H9 (cell line): Measurements from ENCODE around the gene RCSD1. TPM values are rescaled to one million over a fixed set of nuclear protein-coding genes. Genes with fewer than 3 reads are reported as not detected.
"Not testable (repeated sequence)": the region's sequence is repeated elsewhere in the genome, so short reads cannot be mapped to it uniquely, and the experiment has no call there.

Experiments
- DNase-seq: peaks from one replicate; pipeline ENCODE4 v3.0.0-alpha.2; 2017
- H2AFZ ChIP-seq: one replicate; pipeline ENCODE4 v1.6.1; 2013; ENCODE audit warnings: mild to moderate bottlenecking, low read length, control low read depth, moderate library complexity
- H2AK5ac ChIP-seq: 2 replicates; pipeline ENCODE4 v1.6.1; 2013; ENCODE audit warnings: low read length, control low read depth, mixed read lengths; ENCODE audit not compliant: insufficient read length
- H2BK120ac ChIP-seq: one replicate; pipeline ENCODE4 v1.6.1; 2013; ENCODE audit warnings: low read depth, mild to moderate bottlenecking, low read length, control low read depth, inconsistent platforms; ENCODE audit not compliant: poor library complexity, severe bottlenecking
- H2BK12ac ChIP-seq: 2 replicates; pipeline ENCODE4 v1.6.1; 2013; ENCODE audit warnings: low read length, control low read depth, mixed read lengths, low read depth; ENCODE audit not compliant: insufficient read length
- H2BK15ac ChIP-seq: 2 replicates; pipeline ENCODE4 v1.6.1; 2013; ENCODE audit warnings: low read depth, low read length, control low read depth
- H2BK20ac ChIP-seq: one replicate; pipeline ENCODE4 v1.6.1; 2013; ENCODE audit warnings: low read depth, mild to moderate bottlenecking, low read length, control low read depth, inconsistent platforms; ENCODE audit not compliant: poor library complexity, severe bottlenecking
- H2BK5ac ChIP-seq: 2 replicates; pipeline ENCODE4 v1.6.1; 2013; ENCODE audit warnings: low read length, control low read depth, mixed read lengths; ENCODE audit not compliant: insufficient read length
- H3K14ac ChIP-seq: 2 replicates; pipeline ENCODE4 v1.6.1; 2013; ENCODE audit warnings: low read length, control low read depth; ENCODE audit not compliant: insufficient read depth
- H3K18ac ChIP-seq: 2 replicates; pipeline ENCODE4 v1.6.1; 2013; ENCODE audit warnings: low read depth, mild to moderate bottlenecking, mixed read lengths, low read length, control low read depth; ENCODE audit not compliant: insufficient read length
- H3K23ac ChIP-seq: 2 replicates; pipeline ENCODE4 v1.6.1; 2013; ENCODE audit warnings: low read length, control low read depth, mixed read lengths, low read depth; ENCODE audit not compliant: insufficient read length
- H3K23me2 ChIP-seq: 2 replicates; pipeline ENCODE4 v1.6.1; 2013; ENCODE audit warnings: low read depth, mild to moderate bottlenecking, mixed read lengths, low read length, control low read depth; ENCODE audit not compliant: insufficient read length, poor library complexity, severe bottlenecking
- H3K27ac ChIP-seq: 2 replicates; pipeline ENCODE4 v1.5.1; 2013; ENCODE audit warnings: low read length, control low read depth, mixed read lengths, low read depth; ENCODE audit not compliant: insufficient read length
- H3K27me3 ChIP-seq: 2 replicates; pipeline ENCODE4 v1.6.1; 2013; ENCODE audit warnings: low read length, control low read depth, inconsistent platforms; ENCODE audit not compliant: insufficient read depth
- H3K4ac ChIP-seq: 2 replicates; pipeline ENCODE4 v1.6.1; 2013; ENCODE audit warnings: low read depth, mild to moderate bottlenecking, control low read depth, inconsistent platforms, low read length, moderate library complexity
- H3K4me1 ChIP-seq: 2 replicates; pipeline ENCODE4 v1.6.1; 2013; ENCODE audit warnings: low read length, control low read depth, inconsistent platforms; ENCODE audit not compliant: insufficient read depth
- H3K4me2 ChIP-seq: 2 replicates; pipeline ENCODE4 v1.6.1; 2013; ENCODE audit warnings: low read length, control low read depth, mixed read lengths; ENCODE audit not compliant: insufficient read length, insufficient read depth
- H3K56ac ChIP-seq: 2 replicates; pipeline ENCODE4 v1.6.1; 2013; ENCODE audit warnings: low read depth, mild to moderate bottlenecking, mixed read lengths, low read length, control low read depth; ENCODE audit not compliant: insufficient read length
- H3K79me1 ChIP-seq: 2 replicates; pipeline ENCODE4 v1.6.1; 2013; ENCODE audit warnings: low read depth, mild to moderate bottlenecking, moderate library complexity, low read length, control low read depth, inconsistent platforms; ENCODE audit not compliant: insufficient read depth, poor library complexity, severe bottlenecking
- H3K79me2 ChIP-seq: 2 replicates; pipeline ENCODE4 v1.6.1; 2013; ENCODE audit warnings: low read length, control low read depth, inconsistent platforms; ENCODE audit not compliant: insufficient read depth
- H3K9ac ChIP-seq: 2 replicates; pipeline ENCODE4 v1.6.1; 2013; ENCODE audit warnings: low read length, control low read depth, mixed read lengths; ENCODE audit not compliant: insufficient read length; ENCODE audit errors: extremely low read depth
- H3K9me3 ChIP-seq: one replicate; pipeline ENCODE4 v1.6.1; 2013; ENCODE audit warnings: low read depth, low read length, inconsistent platforms; ENCODE audit not compliant: control insufficient read depth
- H3T11ph ChIP-seq: one replicate; pipeline ENCODE4 v1.6.1; 2013; ENCODE audit warnings: mild to moderate bottlenecking, low read length, control low read depth, inconsistent platforms
- H4K20me1 ChIP-seq: one replicate; pipeline ENCODE4 v1.6.1; 2013; ENCODE audit not compliant: control insufficient read depth, insufficient read length, insufficient read depth
- H4K5ac ChIP-seq: 2 replicates; pipeline ENCODE4 v1.6.1; 2013; ENCODE audit warnings: low read depth, mild to moderate bottlenecking, mixed read lengths, low read length, control low read depth; ENCODE audit not compliant: insufficient read length
- H4K8ac ChIP-seq: replicated peaks from 2 replicates; pipeline ENCODE4 v1.6.1; 2013; ENCODE audit warnings: low read length, control low read depth, mixed read lengths, low read depth; ENCODE audit not compliant: insufficient read length
- H4K91ac ChIP-seq: 2 replicates; pipeline ENCODE4 v1.6.1; 2013; ENCODE audit warnings: low read depth, mild to moderate bottlenecking, moderate library complexity, mixed read lengths, low read length, control low read depth; ENCODE audit not compliant: insufficient read length
- H3K27ac Mint-ChIP-seq, 3 experiments: 2 replicates in 2 of 3; 3 replicates in 1 of 3; pipeline ENCODE4 v1.8.0; 2020 to 2021; ENCODE audit warnings: mixed read lengths in 3 of 3, mild to moderate bottlenecking in 1 of 3, moderate library complexity in 1 of 3
- H3K27me3 Mint-ChIP-seq: 2 replicates; pipeline ENCODE4 v1.8.0; 2021; ENCODE audit warnings: low read depth, mild to moderate bottlenecking, moderate library complexity, mixed read lengths
- H3K36me3 Mint-ChIP-seq, 3 experiments: 2 replicates in 2 of 3; 3 replicates in 1 of 3; pipeline ENCODE4 v1.8.0; 2020 to 2021; ENCODE audit warnings: low read depth in 3 of 3, mixed read lengths in 3 of 3; ENCODE audit not compliant: insufficient read depth in 1 of 3
- H3K4me1 Mint-ChIP-seq, 2 experiments: 2 replicates each; pipeline ENCODE4 v1.8.0; 2020; ENCODE audit warnings: mixed read lengths in 2 of 2
- H3K4me3 Mint-ChIP-seq, 2 experiments: 2 replicates in 1 of 2; 3 replicates in 1 of 2; pipeline ENCODE4 v1.8.0; 2020 to 2021; ENCODE audit warnings: mild to moderate bottlenecking in 2 of 2, mixed read lengths in 2 of 2, moderate library complexity in 1 of 2
- H3K9me3 Mint-ChIP-seq, 2 experiments: 2 replicates in 1 of 2; 3 replicates in 1 of 2; pipeline ENCODE4 v1.8.0; 2020; ENCODE audit warnings: mild to moderate bottlenecking in 2 of 2, mixed read lengths in 2 of 2, moderate library complexity in 1 of 2
- WGBS: extraction: QIAGEN DNeasy Blood & Tissue Kit; methylation state at CpG from one replicate; pipeline ENCODE4 v1.1.7; 2013; ENCODE audit warnings: missing lambda C conversion rate, low lambda C conversion rate, mixed read lengths; ENCODE audit not compliant: insufficient read length; ENCODE audit errors: extremely low coverage; 5-methylcytosine and 5-hydroxymethylcytosine counted together
- total RNA-seq: library from RNA; stranded (reverse); gene quantifications from 2 replicates; pipeline ENCODE4 v1.2.1, GENCODE V29; 2021

RCSD1 gene
- total RNA-seq, 1 experiment from 2014 or later = 0.13 TPM

- not testable (repeated sequence) for H3K4me2 ChIP-seq, H2BK15ac ChIP-seq, H3K23ac ChIP-seq, H3K79me1 ChIP-seq, H2BK5ac ChIP-seq, H3T11ph ChIP-seq, H4K8ac ChIP-seq, H3K4ac ChIP-seq, H3K18ac ChIP-seq, H2AK5ac ChIP-seq, H3K4me3 Mint-ChIP-seq, H3K79me2 ChIP-seq, H2AFZ ChIP-seq, H3K23me2 ChIP-seq, H4K20me1 ChIP-seq, H3K9me3 Mint-ChIP-seq, H3K36me3 Mint-ChIP-seq, DNase-seq, H3K27ac ChIP-seq, H2BK20ac ChIP-seq, H3K27me3 ChIP-seq, H3K9ac ChIP-seq, H3K4me1 ChIP-seq, H2BK12ac ChIP-seq, H3K56ac ChIP-seq, H3K14ac ChIP-seq, H4K5ac ChIP-seq, H4K91ac ChIP-seq, H3K27me3 Mint-ChIP-seq, H2BK120ac ChIP-seq, H3K9me3 ChIP-seq
- peak overlapping the region in 2 of 3 experiments; percentile 49 to 81; a peak in 4 of 7 replicates for H3K27ac Mint-ChIP-seq
- peaks cover 31 to 35% of the 10 kb centered on the region in 2 experiments for H3K4me1 Mint-ChIP-seq
- WGBS = no CpG with 5 or more reads among the region's 1 CpG
Measured at GRCh38 chr1:167742392-167743057, 112.5 kb downstream of the RCSD1 start.
